Thyroid gland (tissue), 4 donors: ENCODE results near the gene FUT3. TPM values are rescaled to one million over a fixed set of nuclear protein-coding genes. Genes with fewer than 3 reads are reported as not detected.

ENCODE experiments used
- DNase-seq, 2 donors: peaks; one replicate each; pipeline ENCODE4 v3.0.0-alpha.2; 2019
- H3K27ac ChIP-seq, 3 donors: fragments of 200-600 bp; sonication (generic); 1 replicate in 2 of 3; 2 replicates in 1 of 3; pipeline ENCODE4 v1.5.1; 2016 to 2019; ENCODE audit warnings: mild to moderate bottlenecking in 1 of 3, moderate library complexity in 1 of 3
- H3K27me3 ChIP-seq: fragments of 200-600 bp; sonication (generic); one replicate; pipeline ENCODE4 v1.5.1; 2019
- H3K36me3 ChIP-seq, 2 donors: fragments of 200-600 bp; sonication (generic); one replicate each; pipeline ENCODE4 v1.5.1; 2016 to 2019
- H3K4me1 ChIP-seq, 2 donors: fragments of 200-600 bp; sonication (generic); one replicate each; pipeline ENCODE4 v1.5.1; 2017 to 2019
- H3K4me3 ChIP-seq, 3 donors: fragments of 200-600 bp; sonication (generic); replicated peaks in 1 of 3; 1 replicate in 2 of 3; 2 replicates in 1 of 3; pipeline ENCODE4 v1.5.1; 2016; ENCODE audit warnings: mild to moderate bottlenecking in 1 of 3
- H3K9me3 ChIP-seq: fragments of 200-600 bp; sonication (generic); one replicate; pipeline ENCODE4 v1.5.1; 2017
- POLR2A ChIP-seq, 2 donors: fragments of 450-650 bp; IDR thresholded peaks; one replicate each; pipeline ENCODE4 v1.6.1; 2017; ENCODE audit warnings: antibody characterized with exemption in 2 of 2, mild to moderate bottlenecking in 2 of 2, moderate library complexity in 1 of 2
- WGBS, 2 donors: methylation state at CpG; one replicate each; pipeline ENCODE4 v1.1.5; 2017; 5-methylcytosine and 5-hydroxymethylcytosine counted together
- intact Hi-C: fragments of 100-400 bp; cut with DNase I; formaldehyde crosslinking; loops from one replicate; pipeline ENCODE4 v1.15.1; 2023
- total RNA-seq, 4 donors: library from RNA; depleted of rRNA; stranded (reverse); fragments of >200 nt; gene quantifications; one replicate each; pipeline ENCODE4 v1.2.3, GENCODE V29; 2016
- TF ChIP-seq, protein P1 (sequence below), 6 experiments: fragments of 200-600 bp in 3 of 6; fragments of 450-650 bp in 3 of 6; sonication (generic) in 3 of 6; IDR thresholded peaks; one replicate each; pipeline ENCODE4 v1.5.1; 2016 to 2019; ENCODE audit warnings: antibody characterized with exemption in 6 of 6, mild to moderate bottlenecking in 2 of 6, inconsistent platforms in 1 of 6, moderate library complexity in 1 of 6

FUT3 gene
- total RNA-seq, 4 donors from 2014 or later: 0.13 TPM; not detected in 3

DNA sequence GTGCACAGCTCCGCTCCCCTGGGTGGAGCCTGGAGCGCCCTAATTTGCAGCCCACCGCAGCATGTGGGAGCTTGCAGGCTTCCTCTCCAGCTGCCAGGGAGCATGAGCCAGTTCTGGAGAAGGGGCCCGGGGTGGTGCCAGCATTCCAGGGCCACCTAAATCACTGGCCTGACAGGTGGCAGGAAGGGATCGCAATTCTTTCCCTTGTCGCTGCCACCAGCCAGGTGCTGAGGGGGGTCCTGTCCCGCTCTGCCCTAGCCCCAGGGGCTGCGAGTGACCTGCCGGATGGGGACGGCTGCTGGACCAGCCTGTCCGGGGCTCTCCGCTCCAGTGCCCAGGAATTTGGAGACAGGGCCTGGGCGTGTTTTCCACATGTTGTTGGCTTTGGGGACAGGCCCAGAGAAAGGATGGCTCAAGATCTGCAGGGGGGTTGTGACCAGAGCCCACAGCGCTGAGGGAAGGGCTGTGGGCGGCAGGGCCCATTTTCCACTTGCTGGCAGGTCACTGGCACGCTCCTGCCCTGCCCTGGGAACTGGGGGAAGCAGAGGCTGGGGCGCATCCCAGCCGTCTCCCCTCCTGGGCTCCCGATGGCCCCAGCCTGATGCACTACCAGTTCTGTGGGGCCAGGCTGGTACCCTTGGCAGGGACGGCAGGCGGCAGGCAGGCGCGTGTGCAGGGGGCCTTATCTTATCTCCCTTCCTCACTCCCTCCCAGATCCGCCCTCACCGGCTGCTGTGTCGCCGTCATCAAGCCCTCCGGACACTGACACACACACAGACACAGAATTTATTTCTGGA is 42.9 kb upstream of the FUT3 start:
- WGBS, 2 donors: 56 to 66% methylated on average over 11 to 27 of the region's 28 CpGs
- intact Hi-C loops: loop anchor here (2.0 kb wide), 1 partner anchor 89 kb away; the partner anchor contains the start of gene NRTN
- H3K4me1 ChIP-seq: peaks cover 7 to 40% of the 10 kb centered on the region in 2 donors

DNA sequence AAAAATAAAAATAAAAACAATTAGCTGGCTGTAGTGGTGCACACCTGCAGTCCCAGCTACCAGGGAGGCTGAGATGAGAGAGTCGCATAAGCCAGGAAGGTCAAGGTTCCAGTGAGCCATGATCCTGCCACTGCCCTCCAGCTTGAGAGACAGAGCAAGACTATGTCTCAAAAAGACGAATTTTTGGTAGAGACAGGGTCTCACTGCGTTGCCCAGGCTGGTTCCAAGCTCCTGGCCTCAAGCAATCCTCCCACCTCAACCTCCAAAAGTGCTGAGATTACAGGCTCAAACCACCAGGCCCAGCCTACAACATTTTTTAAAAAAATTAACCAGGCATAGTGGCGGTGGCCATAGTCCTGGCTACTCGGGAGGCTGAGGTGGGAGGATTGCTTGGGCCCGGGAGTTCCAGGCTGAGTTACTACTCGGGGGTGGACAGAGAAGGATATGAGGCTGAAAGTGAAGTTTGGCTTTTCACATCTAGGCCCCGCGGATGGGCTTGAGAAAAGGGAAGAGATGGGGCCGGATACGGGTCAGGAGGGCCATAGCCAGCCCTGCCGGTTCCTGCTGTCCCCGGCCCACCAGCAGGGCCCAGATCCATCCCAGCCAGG is 42.2 kb upstream of the FUT3 start:
- intact Hi-C loops: loop anchor here (2.0 kb wide), 1 partner anchor 89 kb away; the partner anchor contains the start of gene NRTN
- DNase-seq: no peak
- H3K36me3 ChIP-seq: peaks cover 19% of the 10 kb centered on the region in 2 donors
- no peak for TF ChIP-seq POLR2A (IDR thresholded peaks at IDR 0.05)
- TF ChIP-seq, protein P1, sequence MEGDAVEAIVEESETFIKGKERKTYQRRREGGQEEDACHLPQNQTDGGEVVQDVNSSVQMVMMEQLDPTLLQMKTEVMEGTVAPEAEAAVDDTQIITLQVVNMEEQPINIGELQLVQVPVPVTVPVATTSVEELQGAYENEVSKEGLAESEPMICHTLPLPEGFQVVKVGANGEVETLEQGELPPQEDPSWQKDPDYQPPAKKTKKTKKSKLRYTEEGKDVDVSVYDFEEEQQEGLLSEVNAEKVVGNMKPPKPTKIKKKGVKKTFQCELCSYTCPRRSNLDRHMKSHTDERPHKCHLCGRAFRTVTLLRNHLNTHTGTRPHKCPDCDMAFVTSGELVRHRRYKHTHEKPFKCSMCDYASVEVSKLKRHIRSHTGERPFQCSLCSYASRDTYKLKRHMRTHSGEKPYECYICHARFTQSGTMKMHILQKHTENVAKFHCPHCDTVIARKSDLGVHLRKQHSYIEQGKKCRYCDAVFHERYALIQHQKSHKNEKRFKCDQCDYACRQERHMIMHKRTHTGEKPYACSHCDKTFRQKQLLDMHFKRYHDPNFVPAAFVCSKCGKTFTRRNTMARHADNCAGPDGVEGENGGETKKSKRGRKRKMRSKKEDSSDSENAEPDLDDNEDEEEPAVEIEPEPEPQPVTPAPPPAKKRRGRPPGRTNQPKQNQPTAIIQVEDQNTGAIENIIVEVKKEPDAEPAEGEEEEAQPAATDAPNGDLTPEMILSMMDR (IDR thresholded peaks at IDR 0.05): no peak
- WGBS, 2 donors: 79% methylated on average over 13 of the region's 13 CpGs
- H3K27me3 ChIP-seq: no peaks in the 10 kb centered on the region
- H3K4me3 ChIP-seq: no peak overlapping the region
- peak overlapping the region in 1 of 3 donors; percentile 45 for H3K27ac ChIP-seq
- no peaks in the 10 kb centered on the region for H3K9me3 ChIP-seq
- peaks cover 7 to 40% of the 10 kb centered on the region in 2 donors for H3K4me1 ChIP-seq

More for the DNA sequence above, 42.9 kb upstream of the FUT3 start:
- Histone ChIP-seq H3K4me3 (no peak overlapping the region), H3K27ac (peak overlapping the region in 1 of 3 donors; percentile 45), H3K9me3 (no peaks in the 10 kb centered on the region), H3K36me3 (peaks cover 19% of the 10 kb centered on the region in 2 donors), H3K27me3 (no peaks in the 10 kb centered on the region)
- DNase-seq: peak; percentile 53 to 70
- TF ChIP-seq POLR2A (IDR thresholded peaks at IDR 0.05): no peak

DNA sequence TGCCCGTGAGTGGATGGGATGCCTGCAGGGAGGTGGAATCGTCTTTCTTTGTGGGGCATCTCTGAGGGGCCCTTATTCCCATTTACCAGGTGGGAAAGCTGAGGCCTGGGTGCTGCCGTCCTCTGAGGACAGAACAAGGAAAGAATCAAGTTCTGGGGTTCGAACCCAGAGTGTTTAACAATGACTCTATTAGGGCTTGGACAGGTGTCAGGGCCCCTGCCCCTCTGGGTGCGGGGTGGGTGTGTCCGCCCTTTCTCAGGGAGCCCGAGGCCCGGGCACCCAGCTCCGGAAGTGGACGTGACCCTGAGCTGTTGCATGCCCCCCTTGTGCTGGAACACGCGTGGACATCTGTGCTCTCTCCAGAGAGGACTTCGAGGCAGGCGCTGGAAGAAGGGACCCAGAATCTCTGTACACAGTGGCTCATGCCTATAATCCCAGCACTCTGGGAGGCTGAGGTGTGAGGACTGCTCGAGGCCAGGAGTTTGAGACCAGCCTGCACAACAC is 41.6 kb upstream of the FUT3 start:
- Histone ChIP-seq H3K4me3 (no peak overlapping the region), H3K27ac (no peak overlapping the region), H3K27me3 (no peaks in the 10 kb centered on the region), H3K4me1 (peaks cover 7 to 40% of the 10 kb centered on the region in 2 donors), H3K9me3 (no peaks in the 10 kb centered on the region), H3K36me3 (peaks cover 19% of the 10 kb centered on the region in 2 donors)
- no peak for TF ChIP-seq POLR2A (IDR thresholded peaks at IDR 0.05)
- TF ChIP-seq, protein P1 (IDR thresholded peaks at IDR 0.05): no peak
- intact Hi-C loops: loop anchor here (2.0 kb wide), 1 partner anchor 88 kb away; the partner anchor contains the start of gene NRTN
- 72 to 73% methylated on average over 11 to 12 of the region's 15 CpGs for WGBS, 2 donors
- DNase-seq: no peak

DNA sequence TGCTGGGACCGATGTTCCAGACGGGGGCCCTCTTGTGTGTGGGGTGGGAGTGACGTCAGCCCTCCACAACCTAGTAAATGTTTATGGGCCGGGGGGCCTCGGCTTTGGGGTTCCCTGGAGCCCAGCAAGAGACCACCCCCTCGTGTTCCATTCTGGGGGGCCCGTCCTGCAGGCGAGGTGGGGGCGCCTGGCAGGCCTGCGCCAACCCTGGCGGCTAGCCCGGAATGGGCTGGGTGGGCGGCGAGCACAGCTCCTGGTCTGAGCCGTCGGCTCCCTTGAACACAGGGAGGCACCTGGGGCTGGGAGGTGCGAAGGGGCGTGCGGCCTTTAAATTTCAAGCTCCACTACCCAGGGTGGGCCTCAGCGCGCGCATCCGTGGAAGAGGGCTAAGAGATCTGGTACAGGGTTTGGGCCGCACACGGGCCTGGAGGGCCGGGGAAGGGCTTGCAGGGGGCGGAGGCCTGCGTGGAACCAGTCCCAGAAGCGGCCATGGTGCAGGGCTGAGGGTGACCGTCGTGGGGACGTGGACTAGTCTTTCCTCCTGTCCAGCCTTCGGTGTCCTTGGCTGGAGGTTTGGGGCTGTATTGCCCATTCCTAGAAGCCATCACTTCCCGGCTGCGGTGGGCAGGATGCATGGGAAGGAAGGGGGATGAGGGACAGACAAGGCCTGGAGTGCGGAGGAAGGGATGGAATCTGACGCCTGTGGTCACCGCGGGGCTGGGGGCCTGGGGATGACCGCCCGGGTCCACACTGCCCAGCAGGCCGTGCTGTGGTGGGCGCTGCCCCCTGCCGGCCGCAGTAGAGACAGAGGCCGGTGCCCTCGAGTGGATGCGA is 40.9 kb upstream of the FUT3 start:
- DNase-seq: peak; percentile 37 to 41
- peaks cover 7 to 40% of the 10 kb centered on the region in 2 donors for H3K4me1 ChIP-seq
- H3K36me3 ChIP-seq: peaks cover 19% of the 10 kb centered on the region in 2 donors
- H3K27me3 ChIP-seq: no peaks in the 10 kb centered on the region
- H3K4me3 ChIP-seq: no peak overlapping the region
- no peaks in the 10 kb centered on the region for H3K9me3 ChIP-seq
- no peak for TF ChIP-seq POLR2A (IDR thresholded peaks at IDR 0.05)
- TF ChIP-seq, protein P1 (IDR thresholded peaks at IDR 0.05): peak; percentile 30 to 70 (median 48)
- no peak overlapping the region for H3K27ac ChIP-seq
- intact Hi-C loops: loop anchor here (2.0 kb wide), 1 partner anchor 87 kb away; the partner anchor contains the start of gene NRTN
- 5% methylated on average over 22 of the region's 48 CpGs for WGBS, 2 donors

DNA sequence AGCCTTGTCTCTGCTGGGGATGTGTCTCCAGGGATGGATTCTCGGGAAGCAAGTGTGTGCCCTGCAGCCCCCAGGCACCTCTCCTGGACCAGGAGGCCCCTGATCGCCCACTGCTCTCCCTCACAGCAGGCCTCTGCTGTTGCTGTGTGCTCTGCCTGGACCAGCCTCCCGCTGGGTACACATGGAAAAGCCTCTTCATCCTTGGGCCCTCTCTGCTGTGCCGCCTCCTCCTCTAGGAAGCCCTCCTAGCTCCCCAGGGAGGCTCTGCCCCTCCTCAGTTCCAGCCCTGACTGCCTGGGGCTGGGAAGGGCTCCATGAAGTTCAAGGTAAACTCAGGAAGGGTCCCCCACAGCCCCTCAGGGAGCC is 40.3 kb upstream of the FUT3 start:
- no peak for DNase-seq

More for the DNA sequence above, 40.3 kb upstream of the FUT3 start:
- WGBS, 2 donors: 41% methylated on average over 3 to 4 of the region's 4 CpGs
- Histone ChIP-seq H3K36me3 (peaks cover 17 to 19% of the 10 kb centered on the region in 2 donors), H3K4me3 (no peak overlapping the region), H3K4me1 (peaks cover 7 to 40% of the 10 kb centered on the region in 2 donors), H3K27ac (no peak overlapping the region), H3K27me3 (no peaks in the 10 kb centered on the region), H3K9me3 (no peaks in the 10 kb centered on the region)
- TF ChIP-seq, protein P1 (IDR thresholded peaks at IDR 0.05): no peak
- intact Hi-C loops: no loop called here
